ENCODE data around the gene ARFIP2. TPM values are rescaled to one million over a fixed set of nuclear protein-coding genes. Genes with fewer than 3 reads are reported as not detected.

ARFIP2 gene
- polyA plus RNA-seq, 2 of the 4 experiments (the other 2 are of a cell fraction): 79.2 to 87.9 TPM

DNA sequence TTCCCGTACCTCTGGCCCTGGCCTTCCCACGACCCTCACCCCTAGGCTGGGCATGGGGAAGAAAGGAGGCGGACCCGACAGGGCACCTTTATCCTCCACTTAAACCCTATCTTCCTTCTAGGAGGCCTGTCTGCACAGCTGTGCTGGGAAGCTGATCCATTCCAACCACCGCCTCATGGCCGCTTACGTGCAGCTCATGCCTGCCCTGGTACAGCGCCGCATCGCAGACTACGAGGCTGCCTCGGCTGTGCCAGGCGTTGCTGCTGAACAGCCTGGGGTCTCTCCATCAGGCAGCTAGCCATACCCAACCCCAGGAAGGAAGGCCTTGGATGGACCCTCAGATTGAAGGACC lies 769 bp upstream of the ARFIP2 start:
- 2% methylated on average over 9 of the region's 13 CpGs for WGBS (ENCODE audit: missing lambda C conversion rate)
- ChIA-PET POLR2A (interaction anchor here (0.8 to 1.8 kb wide), 8 partner anchors 8 to 201 kb away, joined by 3 to 18 read pairs (median 6); partner anchors contain the start of genes APBB1, MRPL17 and SMPD1), CTCF (interaction anchor here (0.6 to 2.4 kb wide), 8 partner anchors 16 to 221 kb away, joined by 3 to 12 read pairs (median 3); partner anchors contain the start of gene MRPL17)
- Histone ChIP-seq H3K27ac (peak overlapping the region; percentile 84 to 94), H3K4me2 (peak overlapping the region; percentile 98), H3K9me3 (no peaks in the 10 kb centered on the region), H3K4me3 (peak overlapping the region; percentile 90), H3K4me1 (peaks cover 21% of the 10 kb centered on the region)
- no peak for TF ChIP-seq NFE2L2 (conservative IDR thresholded peaks at IDR 0.05; ENCODE audit: low read length)
- no peak for TF ChIP-seq EHMT2 (IDR thresholded peaks at IDR 0.05; ENCODE audit: low read depth)
- no peak for TF ChIP-seq POLR2AphosphoS2 (conservative IDR thresholded peaks at IDR 0.05; ENCODE audit: low read length)
- TF ChIP-seq HOXB13 (CRISPR knock-in tag; IDR thresholded peaks at IDR 0.05; ENCODE audit: low read depth): no peak
- TF ChIP-seq, protein P1, sequence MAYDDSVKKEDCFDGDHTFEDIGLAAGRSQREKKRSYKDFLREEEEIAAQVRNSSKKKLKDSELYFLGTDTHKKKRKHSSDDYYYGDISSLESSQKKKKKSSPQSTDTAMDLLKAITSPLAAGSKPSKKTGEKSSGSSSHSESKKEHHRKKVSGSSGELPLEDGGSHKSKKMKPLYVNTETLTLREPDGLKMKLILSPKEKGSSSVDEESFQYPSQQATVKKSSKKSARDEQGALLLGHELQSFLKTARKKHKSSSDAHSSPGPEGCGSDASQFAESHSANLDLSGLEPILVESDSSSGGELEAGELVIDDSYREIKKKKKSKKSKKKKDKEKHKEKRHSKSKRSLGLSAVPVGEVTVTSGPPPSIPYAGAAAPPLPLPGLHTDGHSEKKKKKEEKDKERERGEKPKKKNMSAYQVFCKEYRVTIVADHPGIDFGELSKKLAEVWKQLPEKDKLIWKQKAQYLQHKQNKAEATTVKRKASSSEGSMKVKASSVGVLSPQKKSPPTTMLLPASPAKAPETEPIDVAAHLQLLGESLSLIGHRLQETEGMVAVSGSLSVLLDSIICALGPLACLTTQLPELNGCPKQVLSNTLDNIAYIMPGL (CRISPR knock-in tag; IDR thresholded peaks at IDR 0.05; ENCODE audit: borderline replicate concordance): no peak
- TF ChIP-seq MAFK (IDR thresholded peaks at IDR 0.05; ENCODE audit: partially characterized antibody): no peak
- TF ChIP-seq MYC (IDR thresholded peaks at IDR 0.05; ENCODE audit: borderline replicate concordance, low read length): no peak
- no peak for TF ChIP-seq CBX8 (IDR thresholded peaks at IDR 0.05)
- FAIRE-seq: no peak
- no peak for DNase-seq (ENCODE audit: low read depth in 1 of 2, low spot score in 1 of 2)
- peak; percentile 12 to 47; a peak in 4 of 6 replicates for ATAC-seq

DNA sequence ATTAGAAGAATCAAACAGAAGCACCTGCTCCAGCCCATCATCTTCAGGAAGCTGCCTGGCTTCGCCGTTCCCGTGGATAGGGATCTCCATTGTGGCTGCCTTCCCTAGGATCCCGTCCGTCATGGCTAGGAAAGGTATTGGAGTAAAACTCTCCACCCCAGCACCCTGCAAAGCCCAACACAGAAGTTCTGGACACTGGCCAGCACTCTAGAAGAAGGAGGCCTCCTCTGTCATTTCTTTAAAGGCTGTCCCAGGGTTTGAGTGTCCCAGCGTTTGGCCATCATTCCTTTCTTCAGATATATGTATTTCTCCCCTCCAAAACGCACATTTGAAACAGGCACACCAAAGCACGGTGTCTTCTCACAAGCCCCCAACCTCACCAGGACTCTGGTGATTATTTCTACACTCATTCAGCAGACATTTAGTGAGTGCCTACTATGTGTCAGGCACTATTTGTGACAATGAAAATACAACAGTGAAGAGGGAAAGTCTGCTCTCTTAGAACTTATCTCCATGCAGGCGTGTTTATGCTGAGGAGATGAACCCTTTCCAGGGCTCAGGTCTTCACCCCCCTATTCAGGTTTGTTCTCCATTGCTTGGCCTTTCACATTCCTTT lies 724 bp downstream of the ARFIP2 start:
- Histone ChIP-seq H3K27ac (peak overlapping the region; percentile 86 to 94), H3K4me1 (peaks cover 32% of the 10 kb centered on the region), H3K9me3 (no peaks in the 10 kb centered on the region), H3K4me2 (peak overlapping the region; percentile 92), H3K4me3 (peak overlapping the region; percentile 90)
- 60% methylated on average over 9 of the region's 9 CpGs for WGBS (ENCODE audit: missing lambda C conversion rate)
- DNase-seq (ENCODE audit: low read depth in 1 of 2, low spot score in 1 of 2) (no peak), ATAC-seq (no peak), FAIRE-seq (no peak)
- POLR2A ChIA-PET: interaction anchor here (1.0 kb wide), 1 partner anchor 124 kb away, joined by 4 read pairs; the partner anchor contains the start of gene ILK
- TF ChIP-seq EHF (CRISPR knock-in tag; IDR thresholded peaks at IDR 0.05): no peak
- no peak for TF ChIP-seq EP300 (IDR thresholded peaks at IDR 0.05)
- TF ChIP-seq, protein P2, sequence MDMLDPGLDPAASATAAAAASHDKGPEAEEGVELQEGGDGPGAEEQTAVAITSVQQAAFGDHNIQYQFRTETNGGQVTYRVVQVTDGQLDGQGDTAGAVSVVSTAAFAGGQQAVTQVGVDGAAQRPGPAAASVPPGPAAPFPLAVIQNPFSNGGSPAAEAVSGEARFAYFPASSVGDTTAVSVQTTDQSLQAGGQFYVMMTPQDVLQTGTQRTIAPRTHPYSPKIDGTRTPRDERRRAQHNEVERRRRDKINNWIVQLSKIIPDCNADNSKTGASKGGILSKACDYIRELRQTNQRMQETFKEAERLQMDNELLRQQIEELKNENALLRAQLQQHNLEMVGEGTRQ (IDR thresholded peaks at IDR 0.05): no peak
- TF ChIP-seq MAFK (IDR thresholded peaks at IDR 0.05; ENCODE audit: partially characterized antibody): no peak
- TF ChIP-seq POLR2A (IDR thresholded peaks at IDR 0.05; ENCODE audit: low read length): no peak
- TF ChIP-seq, protein P3, sequence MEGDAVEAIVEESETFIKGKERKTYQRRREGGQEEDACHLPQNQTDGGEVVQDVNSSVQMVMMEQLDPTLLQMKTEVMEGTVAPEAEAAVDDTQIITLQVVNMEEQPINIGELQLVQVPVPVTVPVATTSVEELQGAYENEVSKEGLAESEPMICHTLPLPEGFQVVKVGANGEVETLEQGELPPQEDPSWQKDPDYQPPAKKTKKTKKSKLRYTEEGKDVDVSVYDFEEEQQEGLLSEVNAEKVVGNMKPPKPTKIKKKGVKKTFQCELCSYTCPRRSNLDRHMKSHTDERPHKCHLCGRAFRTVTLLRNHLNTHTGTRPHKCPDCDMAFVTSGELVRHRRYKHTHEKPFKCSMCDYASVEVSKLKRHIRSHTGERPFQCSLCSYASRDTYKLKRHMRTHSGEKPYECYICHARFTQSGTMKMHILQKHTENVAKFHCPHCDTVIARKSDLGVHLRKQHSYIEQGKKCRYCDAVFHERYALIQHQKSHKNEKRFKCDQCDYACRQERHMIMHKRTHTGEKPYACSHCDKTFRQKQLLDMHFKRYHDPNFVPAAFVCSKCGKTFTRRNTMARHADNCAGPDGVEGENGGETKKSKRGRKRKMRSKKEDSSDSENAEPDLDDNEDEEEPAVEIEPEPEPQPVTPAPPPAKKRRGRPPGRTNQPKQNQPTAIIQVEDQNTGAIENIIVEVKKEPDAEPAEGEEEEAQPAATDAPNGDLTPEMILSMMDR (IDR thresholded peaks at IDR 0.05): no peak
- TF ChIP-seq, protein P4, sequence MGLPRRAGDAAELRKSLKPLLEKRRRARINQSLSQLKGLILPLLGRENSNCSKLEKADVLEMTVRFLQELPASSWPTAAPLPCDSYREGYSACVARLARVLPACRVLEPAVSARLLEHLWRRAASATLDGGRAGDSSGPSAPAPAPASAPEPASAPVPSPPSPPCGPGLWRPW (IDR thresholded peaks at IDR 0.05): no peak
- no peak for TF ChIP-seq TP53 (CRISPR knock-in tag; IDR thresholded peaks at IDR 0.05)
- no peak for TF ChIP-seq GATA3 (IDR thresholded peaks at IDR 0.05; ENCODE audit: borderline replicate concordance)
- CTCF ChIA-PET: interaction anchor here (2.4 kb wide), 1 partner anchor 102 kb away, joined by 10 read pairs; no protein-coding TSS in a partner anchor

DNA sequence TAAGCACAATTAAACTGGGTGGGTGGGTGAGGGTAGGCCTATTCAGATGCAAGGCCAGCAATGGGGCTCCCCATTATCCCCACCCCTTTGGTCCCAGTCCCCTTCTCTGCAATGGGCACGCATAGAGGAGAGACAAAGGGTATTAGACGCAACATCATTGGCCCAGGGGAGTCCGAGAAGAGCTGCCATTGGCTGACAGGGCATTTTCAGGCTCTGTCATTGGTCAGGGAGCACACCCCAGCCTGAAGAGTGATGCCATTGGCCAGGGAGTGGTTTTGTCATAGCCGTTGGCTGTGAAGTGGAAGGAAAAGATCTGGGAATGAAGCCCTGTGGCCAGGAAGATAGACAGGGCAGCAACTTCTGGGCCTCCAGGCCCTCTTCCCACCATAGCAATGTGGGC lies 4.6 kb downstream of the ARFIP2 start:
- FAIRE-seq: no peak
- DNase-seq (ENCODE audit: low read depth in 1 of 2, low spot score in 1 of 2): no peak
- no peak overlapping the region for H3K27ac ChIP-seq
- no peak for ATAC-seq
- no peaks in the 10 kb centered on the region for H3K9me3 ChIP-seq
- H3K4me2 ChIP-seq: no peak overlapping the region
- WGBS (ENCODE audit: missing lambda C conversion rate): 93% methylated on average over 4 of the region's 4 CpGs
- no peak overlapping the region for H3K4me3 ChIP-seq
- peaks cover 42% of the 10 kb centered on the region for H3K4me1 ChIP-seq
- ChIA-PET CTCF (interaction anchor here (0.6 to 4.2 kb wide), 6 partner anchors 9 to 114 kb away, joined by 3 to 22 read pairs (median 5); no protein-coding TSS in a partner anchor), POLR2A (no interaction called here)
- TF ChIP-seq HOXB5 (CRISPR knock-in tag; IDR thresholded peaks at IDR 0.05): no peak
- TF ChIP-seq HEYL (CRISPR knock-in tag; IDR thresholded peaks at IDR 0.05): no peak
- no peak for TF ChIP-seq ZFP36 (IDR thresholded peaks at IDR 0.05; ENCODE audit: borderline replicate concordance, partially characterized antibody)
- no peak for TF ChIP-seq NR3C1 (IDR thresholded peaks at IDR 0.05)
- TF ChIP-seq ZSCAN20 (CRISPR knock-in tag; IDR thresholded peaks at IDR 0.05): no peak
- no peak for TF ChIP-seq POLR2A (IDR thresholded peaks at IDR 0.05; ENCODE audit: low read length)
- no peak for TF ChIP-seq ZNF302 (CRISPR knock-in tag; IDR thresholded peaks at IDR 0.05)
- TF ChIP-seq, protein P5, sequence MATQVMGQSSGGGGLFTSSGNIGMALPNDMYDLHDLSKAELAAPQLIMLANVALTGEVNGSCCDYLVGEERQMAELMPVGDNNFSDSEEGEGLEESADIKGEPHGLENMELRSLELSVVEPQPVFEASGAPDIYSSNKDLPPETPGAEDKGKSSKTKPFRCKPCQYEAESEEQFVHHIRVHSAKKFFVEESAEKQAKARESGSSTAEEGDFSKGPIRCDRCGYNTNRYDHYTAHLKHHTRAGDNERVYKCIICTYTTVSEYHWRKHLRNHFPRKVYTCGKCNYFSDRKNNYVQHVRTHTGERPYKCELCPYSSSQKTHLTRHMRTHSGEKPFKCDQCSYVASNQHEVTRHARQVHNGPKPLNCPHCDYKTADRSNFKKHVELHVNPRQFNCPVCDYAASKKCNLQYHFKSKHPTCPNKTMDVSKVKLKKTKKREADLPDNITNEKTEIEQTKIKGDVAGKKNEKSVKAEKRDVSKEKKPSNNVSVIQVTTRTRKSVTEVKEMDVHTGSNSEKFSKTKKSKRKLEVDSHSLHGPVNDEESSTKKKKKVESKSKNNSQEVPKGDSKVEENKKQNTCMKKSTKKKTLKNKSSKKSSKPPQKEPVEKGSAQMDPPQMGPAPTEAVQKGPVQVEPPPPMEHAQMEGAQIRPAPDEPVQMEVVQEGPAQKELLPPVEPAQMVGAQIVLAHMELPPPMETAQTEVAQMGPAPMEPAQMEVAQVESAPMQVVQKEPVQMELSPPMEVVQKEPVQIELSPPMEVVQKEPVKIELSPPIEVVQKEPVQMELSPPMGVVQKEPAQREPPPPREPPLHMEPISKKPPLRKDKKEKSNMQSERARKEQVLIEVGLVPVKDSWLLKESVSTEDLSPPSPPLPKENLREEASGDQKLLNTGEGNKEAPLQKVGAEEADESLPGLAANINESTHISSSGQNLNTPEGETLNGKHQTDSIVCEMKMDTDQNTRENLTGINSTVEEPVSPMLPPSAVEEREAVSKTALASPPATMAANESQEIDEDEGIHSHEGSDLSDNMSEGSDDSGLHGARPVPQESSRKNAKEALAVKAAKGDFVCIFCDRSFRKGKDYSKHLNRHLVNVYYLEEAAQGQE (IDR thresholded peaks at IDR 0.05): no peak
- no peak for TF ChIP-seq RNF2 (IDR thresholded peaks at IDR 0.05; ENCODE audit: borderline replicate concordance, low read depth)
- TF ChIP-seq KDM1A (IDR thresholded peaks at IDR 0.05; ENCODE audit: low read depth): no peak
- no peak for TF ChIP-seq EP300 (IDR thresholded peaks at IDR 0.05)
- no peak for TF ChIP-seq GATA3 (IDR thresholded peaks at IDR 0.05; ENCODE audit: borderline replicate concordance)
